Smooth muscle cell of the coronary artery (primary cell): ENCODE data around the gene OR2L3. TPM values are rescaled to one million over a fixed set of nuclear protein-coding genes. Genes with fewer than 3 reads are reported as not detected.

Experiments
- total RNA-seq: library from RNA; depleted of rRNA; stranded (reverse); fragments of >200 nt; gene quantifications from 2 replicates; pipeline ENCODE4 v1.2.3, GENCODE V29; 2014; ENCODE audit warnings: low replicate concordance

Gene OR2L3
- not detected in 2 replicates for total RNA-seq

GRCh38 chr1:248046536-248046935 lies at the start of gene OR2L3:
OR2L3 (plus strand) TSS chr1:248046836; CDS start chr1:248060682, 13,846 bp downstream.

GRCh38 chr1:248013229-248013710 lies 33.4 kb upstream of the OR2L3 start, which contains the start of gene OR2L5:
OR2L5 (plus strand) TSS chr1:248013660; CDS start chr1:248021948, 8,288 bp downstream.

GRCh38 chr1:248029770-248030169 lies 16.9 kb upstream of the OR2L3 start, which contains the start of gene OR2L2:
OR2L2 (plus strand) TSS chr1:248030070; CDS start chr1:248038268, 8,198 bp downstream.

GRCh38 chr1:248094884-248095283 lies 48.2 kb downstream of the OR2L3 start, which contains the start of gene OR2L13:
OR2L13 (plus strand) TSS chr1:248095184; CDS start chr1:248099376, 4,192 bp downstream.

Other genes starting within 250 kb of the OR2L3 start
- gene OR14A16, start 222.7 kb upstream of the OR2L3 start, total RNA-seq = not detected in 2 replicates
- gene OR11L1, start 204.9 kb upstream of the OR2L3 start, total RNA-seq = not detected in 2 replicates
- 0.30 TPM in 1 of 2 replicates, not detected in the other for gene TRIM58, start 189.6 kb upstream of the OR2L3 start, total RNA-seq
- gene OR2W3, start 151.2 kb upstream of the OR2L3 start, total RNA-seq = not detected in 2 replicates
- gene OR2T8, start 126.6 kb upstream of the OR2L3 start, total RNA-seq = not detected in 2 replicates
- gene OR2AJ1, start 121.9 kb upstream of the OR2L3 start, total RNA-seq = not detected in 2 replicates
- gene OR2L8, start 98.0 kb upstream of the OR2L3 start, total RNA-seq = not detected in 2 replicates
- not detected in 2 replicates for gene OR2AK2, start 81.6 kb upstream of the OR2L3 start, total RNA-seq
- not detected in 2 replicates for gene OR2L5, start 33.2 kb upstream of the OR2L3 start, total RNA-seq
- gene OR2L2, start 16.8 kb upstream of the OR2L3 start, total RNA-seq = not detected in 2 replicates
- gene OR2L13, start 48.3 kb downstream of the OR2L3 start, total RNA-seq = not detected in 2 replicates
- not detected in 2 replicates for gene OR2M5, start 98.3 kb downstream of the OR2L3 start, total RNA-seq
- not detected in 2 replicates for gene OR2M2, start 128.0 kb downstream of the OR2L3 start, total RNA-seq
- not detected in 2 replicates for gene OR2M3, start 150.4 kb downstream of the OR2L3 start, total RNA-seq
- not detected in 2 replicates for gene OR2M4, start 184.6 kb downstream of the OR2L3 start, total RNA-seq
- gene OR2T33, start 231.1 kb downstream of the OR2L3 start, total RNA-seq = not detected in 2 replicates